ENCODE measurements around the gene TMEM120B. TPM values are rescaled to one million over a fixed set of nuclear protein-coding genes. Genes with fewer than 3 reads are reported as not detected.

The TMEM120B gene
- total RNA-seq, 2 experiments from 2014 or later = 17.3 TPM

- ChIA-PET POLR2A (interaction anchor here (0.7 to 7.5 kb wide), 5 partner anchors 8 to 176 kb away, joined by 3 to 59 read pairs (median 5); partner anchors contain the start of genes ORAI1 and RHOF), CTCF (interaction anchor here (1.2 to 27.0 kb wide), 3 partner anchors 9 to 131 kb away, joined by 3 to 826 read pairs (median 31); partner anchors contain the start of gene RHOF)
These were observed 90.5 kb downstream of the TMEM120B start for GRCh38 chr12:121802843-121803698.

GRCh38 chr12:121803861-121804416 lies 91.4 kb downstream of the TMEM120B start, which contains the start of gene SETD1B:
TSS of gene SETD1B (plus strand) at chr12:121804009. CDS start at chr12:121804738, 729 bp downstream.
- ChIA-PET POLR2A (interaction anchor here (0.6 to 7.5 kb wide), 5 partner anchors 10 to 35 kb away, joined by 3 to 59 read pairs (median 4); partner anchors contain the start of gene RHOF), CTCF (interaction anchor here (3.7 to 27.0 kb wide), 2 partner anchors 8 to 18 kb away, joined by 31 to 826 read pairs; partner anchors contain the start of gene RHOF)

- POLR2A ChIA-PET = interaction anchor here (0.6 to 7.5 kb wide), 3 partner anchors 11 to 34 kb away, joined by 4 to 59 read pairs (median 4); partner anchors contain the start of gene RHOF
- CTCF ChIA-PET = interaction anchor here (3.7 to 27.0 kb wide), 2 partner anchors 7 to 19 kb away, joined by 31 to 826 read pairs; partner anchors contain the start of gene RHOF
These were observed 92.0 kb downstream of the TMEM120B start for GRCh38 chr12:121804417-121805111.

- CTCF ChIA-PET = interaction anchor here (0.8 to 27.0 kb wide), 2 partner anchors 11 to 20 kb away, joined by 3 to 826 read pairs; partner anchors contain the start of gene RHOF
- POLR2A ChIA-PET = interaction anchor here (7.5 kb wide), 1 partner anchor 11 kb away, joined by 59 read pairs; the partner anchor contains the start of gene RHOF
These were observed 92.8 kb downstream of the TMEM120B start for GRCh38 chr12:121805171-121806008.

GRCh38 chr12:121806009-121806545 lies 93.5 kb downstream of the TMEM120B start:
- POLR2A ChIA-PET = interaction anchor here (0.5 to 7.5 kb wide), 5 partner anchors 12 to 82 kb away, joined by 3 to 59 read pairs (median 3); partner anchors contain the start of gene RHOF

GRCh38 chr12:121806546-121807423 lies 94.2 kb downstream of the TMEM120B start:
- ChIA-PET CTCF (interaction anchor here (0.7 to 27.0 kb wide), 5 partner anchors 10 to 195 kb away, joined by 3 to 826 read pairs (median 3); partner anchors contain the start of genes PSMD9 and RHOF), POLR2A (interaction anchor here (0.5 to 7.5 kb wide), 7 partner anchors 13 to 81 kb away, joined by 3 to 59 read pairs (median 3); partner anchors contain the start of gene RHOF)

More at GRCh38 chr12:121806009-121806545, 93.5 kb downstream of the TMEM120B start:
- CTCF ChIA-PET = interaction anchor here (0.8 to 27.0 kb wide), 3 partner anchors 10 to 83 kb away, joined by 3 to 826 read pairs (median 8); partner anchors contain the start of genes PSMD9 and RHOF

GRCh38 chr12:121807642-121808347 lies 95.2 kb downstream of the TMEM120B start:
- CTCF ChIA-PET = interaction anchor here (0.7 to 27.0 kb wide), 4 partner anchors 22 to 196 kb away, joined by 3 to 826 read pairs (median 6); partner anchors contain the start of genes PSMD9 and RHOF
- POLR2A ChIA-PET = interaction anchor here (0.6 to 7.5 kb wide), 3 partner anchors 14 to 63 kb away, joined by 3 to 59 read pairs (median 3); partner anchors contain the start of gene RHOF

GRCh38 chr12:121808623-121809022 lies 96.1 kb downstream of the TMEM120B start:
- ChIA-PET POLR2A (no interaction called here), CTCF (interaction anchor here (27.0 kb wide), 1 partner anchor 23 kb away, joined by 826 read pairs; the partner anchor contains the start of gene RHOF)

GRCh38 chr12:121809712-121810116 lies 97.2 kb downstream of the TMEM120B start:
- POLR2A ChIA-PET = interaction anchor here (1.6 to 3.2 kb wide), 4 partner anchors 8 to 97 kb away, joined by 3 to 55 read pairs (median 20); partner anchors contain the start of genes RHOF and TMEM120B

GRCh38 chr12:121810234-121810817 lies 97.8 kb downstream of the TMEM120B start:
- CTCF ChIA-PET = interaction anchor here (0.6 to 27.0 kb wide), 9 partner anchors 10 to 120 kb away, joined by 3 to 826 read pairs (median 7); partner anchors contain the start of genes PSMD9 and RHOF

More at GRCh38 chr12:121809712-121810116, 97.2 kb downstream of the TMEM120B start:
- CTCF ChIA-PET = interaction anchor here (1.2 to 27.0 kb wide), 4 partner anchors 10 to 29 kb away, joined by 3 to 826 read pairs (median 12); partner anchors contain the start of gene RHOF

GRCh38 chr12:121810833-121811433 lies 98.4 kb downstream of the TMEM120B start:
- CTCF ChIA-PET = interaction anchor here (0.8 to 27.0 kb wide), 16 partner anchors 8 to 109 kb away, joined by 3 to 826 read pairs (median 8); partner anchors contain the start of genes PSMD9, RHOF and SETD1B

More at GRCh38 chr12:121810234-121810817, 97.8 kb downstream of the TMEM120B start:
- POLR2A ChIA-PET = interaction anchor here (1.3 to 3.2 kb wide), 5 partner anchors 9 to 98 kb away, joined by 3 to 55 read pairs (median 13); partner anchors contain the start of genes PSMD9, RHOF and TMEM120B

GRCh38 chr12:121811434-121812319 lies 99.1 kb downstream of the TMEM120B start:
- POLR2A ChIA-PET = interaction anchor here (0.5 to 3.2 kb wide), 10 partner anchors 10 to 181 kb away, joined by 3 to 55 read pairs (median 4); partner anchors contain the start of genes PSMD9, RHOF and TMEM120B
- CTCF ChIA-PET = interaction anchor here (0.6 to 27.0 kb wide), 26 partner anchors 9 to 159 kb away, joined by 3 to 826 read pairs (median 6); partner anchors contain the start of genes PSMD9, RHOF, SETD1B and TMEM120B

More at GRCh38 chr12:121810833-121811433, 98.4 kb downstream of the TMEM120B start:
- POLR2A ChIA-PET = interaction anchor here (0.5 to 3.2 kb wide), 7 partner anchors 9 to 181 kb away, joined by 3 to 55 read pairs (median 4); partner anchors contain the start of genes PSMD9, RHOF and TMEM120B
